ENCODE results near the gene EGFLAM. TPM values are rescaled to one million over a fixed set of nuclear protein-coding genes. Genes with fewer than 3 reads are reported as not detected.

EGFLAM gene
- total RNA-seq, 6 experiments from 2014 or later, result 1.1 to 7.2 (median 6.0) TPM

GRCh38 chr5:38245307-38245706 is 13.1 kb upstream of the EGFLAM start:
- H3K4me3 Mint-ChIP-seq, result no peak overlapping the region
- no peak overlapping the region for H3K27ac Mint-ChIP-seq
- H3K27me3 Mint-ChIP-seq (ENCODE audit: insufficient read depth), result peaks cover 18% of the 10 kb centered on the region
- no peaks in the 10 kb centered on the region for H3K4me1 Mint-ChIP-seq (ENCODE audit: low read depth)
- TF ChIP-seq CTCF (IDR thresholded peaks at IDR 0.05), result no peak
- H3K36me3 Mint-ChIP-seq (ENCODE audit: low read depth), result no peaks in the 10 kb centered on the region
- no peak for DNase-seq
- H3K9me3 Mint-ChIP-seq, result no peaks in the 10 kb centered on the region

DNA sequence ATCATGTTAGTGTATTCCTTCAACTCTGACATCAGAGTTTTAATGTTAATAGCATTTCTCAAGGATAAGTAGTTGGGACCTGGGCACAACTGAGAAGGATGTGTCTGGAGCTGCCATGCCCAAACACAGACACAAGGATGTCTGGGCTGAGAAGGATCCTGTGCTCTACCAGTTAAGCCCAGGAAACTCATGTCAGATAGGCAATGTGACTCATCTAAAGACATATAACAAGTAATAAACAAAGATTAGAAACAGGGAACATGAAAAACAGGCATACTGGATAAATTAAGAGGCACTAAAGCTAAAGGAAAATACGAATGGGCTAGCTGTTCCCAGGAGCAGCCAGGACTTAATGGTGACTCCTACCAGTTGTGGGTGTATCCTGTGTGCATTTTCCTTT is 9.1 kb upstream of the EGFLAM start:
- no peaks in the 10 kb centered on the region for H3K9me3 Mint-ChIP-seq
- no peaks in the 10 kb centered on the region for H3K36me3 Mint-ChIP-seq (ENCODE audit: low read depth)
- peaks cover 14% of the 10 kb centered on the region for H3K27me3 Mint-ChIP-seq (ENCODE audit: insufficient read depth)
- no peak for TF ChIP-seq CTCF (IDR thresholded peaks at IDR 0.05)
- DNase-seq, result no peak
- H3K4me3 Mint-ChIP-seq, result no peak overlapping the region
- no peaks in the 10 kb centered on the region for H3K4me1 Mint-ChIP-seq (ENCODE audit: low read depth)
- H3K27ac Mint-ChIP-seq, result no peak overlapping the region

DNA sequence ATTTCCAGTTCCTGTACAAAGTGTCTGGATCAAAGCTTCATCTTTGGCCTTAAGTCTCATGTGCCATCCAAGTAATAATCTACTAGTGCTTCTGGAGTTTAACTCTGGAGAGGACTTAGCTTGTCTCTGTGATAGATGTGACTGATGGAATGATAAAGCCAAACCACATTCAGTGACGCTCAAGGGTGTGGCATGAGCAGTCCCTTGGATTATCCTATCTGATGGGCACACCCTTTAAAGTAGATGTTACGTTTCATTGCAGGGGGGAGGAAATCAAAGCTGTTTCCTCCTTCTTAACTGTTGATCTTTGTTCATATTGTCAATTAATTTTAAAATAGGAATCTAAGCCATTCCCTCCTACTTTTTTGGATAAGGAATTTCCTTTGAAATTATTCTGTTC is 8.5 kb upstream of the EGFLAM start:
- Mint-ChIP-seq H3K4me3 (no peak overlapping the region), H3K4me1 (ENCODE audit: low read depth) (no peaks in the 10 kb centered on the region), H3K9me3 (no peaks in the 10 kb centered on the region), H3K36me3 (ENCODE audit: low read depth) (no peaks in the 10 kb centered on the region), H3K27ac (no peak overlapping the region), H3K27me3 (ENCODE audit: insufficient read depth) (peaks cover 14% of the 10 kb centered on the region)
- DNase-seq, result no peak
- TF ChIP-seq CTCF (IDR thresholded peaks at IDR 0.05), result no peak

GRCh38 chr5:38250763-38251448 is 7.5 kb upstream of the EGFLAM start:
- Mint-ChIP-seq H3K4me3 (no peak overlapping the region), H3K27me3 (ENCODE audit: insufficient read depth) (peaks cover 8% of the 10 kb centered on the region), H3K9me3 (no peaks in the 10 kb centered on the region), H3K36me3 (ENCODE audit: low read depth) (no peaks in the 10 kb centered on the region), H3K27ac (no peak overlapping the region), H3K4me1 (ENCODE audit: low read depth) (no peaks in the 10 kb centered on the region)
- no peak for TF ChIP-seq CTCF (IDR thresholded peaks at IDR 0.05)
- no peak for DNase-seq

- no peaks in the 10 kb centered on the region for H3K9me3 Mint-ChIP-seq
- no peak for DNase-seq
- no peak for TF ChIP-seq CTCF (IDR thresholded peaks at IDR 0.05)
- no peak overlapping the region for H3K27ac Mint-ChIP-seq
- no peaks in the 10 kb centered on the region for H3K36me3 Mint-ChIP-seq (ENCODE audit: low read depth)
- H3K4me1 Mint-ChIP-seq (ENCODE audit: low read depth), result 0 out of 2 replicates have a peak, but pooled peaks cover under 1% of the 10 kb centered on the region
- peaks cover 16% of the 10 kb centered on the region for H3K27me3 Mint-ChIP-seq (ENCODE audit: insufficient read depth)
- H3K4me3 Mint-ChIP-seq, result no peak overlapping the region
These were observed 4.6 kb upstream of the EGFLAM start for GRCh38 chr5:38253759-38254158.
